Aortic smooth muscle cell (primary cell): ENCODE data around the gene DCAF15. TPM values are rescaled to one million over a fixed set of nuclear protein-coding genes. Genes with fewer than 3 reads are reported as not detected.

Experiments used
- total RNA-seq: library from RNA; depleted of rRNA; stranded (reverse); fragments of >200 nt; gene quantifications from 2 replicates; pipeline ENCODE4 v1.2.3, GENCODE V29; 2014

Gene DCAF15
- 7.5 and 8.6 TPM in 2 replicates for total RNA-seq

GRCh38 chr19:13952154-13952930 lies at the start of gene DCAF15:
DCAF15 (plus strand) TSS chr19:13952509; CDS start chr19:13952513, 4 bp downstream.

GRCh38 chr19:13905634-13906520 lies 46.4 kb upstream of the DCAF15 start, which contains the start of the genes BRME1 and CC2D1A:
BRME1 (minus strand) TSS chr19:13906117; CDS start chr19:13904892, 1,225 bp downstream.
CC2D1A (plus strand) TSS chr19:13906201; CDS start chr19:13906442, 241 bp downstream.

GRCh38 chr19:13938301-13939064 lies 13.8 kb upstream of the DCAF15 start, which contains the start of gene PODNL1:
PODNL1 (minus strand) TSS chr19:13938417; CDS start chr19:13938181, 236 bp downstream.

GRCh38 chr19:14006085-14006765 lies 53.9 kb downstream of the DCAF15 start, which contains the start of gene RFX1:
RFX1 (minus strand) TSS chr19:14006320; CDS start chr19:13993843, 12,477 bp downstream.

Other genes with a start within 250 kb of the DCAF15 start
- gene MRI1, start 188.0 kb upstream of the DCAF15 start, total RNA-seq, result 26.4 and 28.4 TPM in 2 replicates
- 65.1 and 80.5 TPM in 2 replicates for gene C19orf53, start 178.1 kb upstream of the DCAF15 start, total RNA-seq
- gene ZSWIM4, start 157.1 kb upstream of the DCAF15 start, total RNA-seq, result 2.5 and 2.9 TPM in 2 replicates
- gene NANOS3, start 75.4 kb upstream of the DCAF15 start, total RNA-seq, result not detected in 2 replicates
- gene BRME1, start 46.4 kb upstream of the DCAF15 start, total RNA-seq, result 0.87 and 1.2 TPM in 2 replicates
- 5.2 and 8.3 TPM in 2 replicates for gene CC2D1A, start 46.3 kb upstream of the DCAF15 start, total RNA-seq
- 0.66 and 0.87 TPM in 2 replicates for gene PODNL1, start 14.1 kb upstream of the DCAF15 start, total RNA-seq
- 2.9 and 3.0 TPM in 2 replicates for gene RFX1, start 53.8 kb downstream of the DCAF15 start, total RNA-seq
- not detected in 2 replicates for gene RLN3, start 75.6 kb downstream of the DCAF15 start, total RNA-seq
- 0.75 and 2.1 TPM in 2 replicates for gene IL27RA, start 79.3 kb downstream of the DCAF15 start, total RNA-seq
- gene PALM3, start 109.6 kb downstream of the DCAF15 start, total RNA-seq, result 0.12 TPM in 1 of 2 replicates, not detected in the other
- gene MISP3, start 120.3 kb downstream of the DCAF15 start, total RNA-seq, result 0.26 and 0.75 TPM in 2 replicates
- not detected in 2 replicates for gene C19orf67, start 133.3 kb downstream of the DCAF15 start, total RNA-seq
- 12.4 and 15.3 TPM in 2 replicates for gene SAMD1, start 138.2 kb downstream of the DCAF15 start, total RNA-seq
- 52.2 and 60.1 TPM in 2 replicates for gene PRKACA, start 165.3 kb downstream of the DCAF15 start, total RNA-seq
- 6.7 and 12.6 TPM in 2 replicates for gene ASF1B, start 184.1 kb downstream of the DCAF15 start, total RNA-seq